Measurements from ENCODE around the gene SLC24A2.

SLC24A2 gene

DNA sequence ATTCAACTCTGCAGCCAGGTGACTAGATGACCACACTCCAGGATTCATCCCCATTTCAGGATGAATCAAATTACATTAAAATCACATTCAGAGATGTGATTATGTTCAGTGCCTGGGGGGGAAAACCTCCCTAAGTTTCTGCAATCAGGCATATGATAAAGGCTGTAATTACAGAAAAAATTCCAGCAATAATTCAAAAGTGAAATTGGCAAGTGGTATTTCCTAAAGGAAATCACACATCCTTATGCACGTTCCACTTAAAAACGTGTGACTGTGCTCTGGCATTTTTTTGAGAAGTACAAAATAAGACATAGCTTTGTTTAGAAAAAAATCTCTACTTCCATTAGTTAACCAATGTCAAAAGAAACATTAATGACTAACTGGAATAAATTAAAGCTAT is 5.3 kb downstream of the SLC24A2 start:
- Mint-ChIP-seq H3K27ac (no peak overlapping the region), H3K36me3 (no peaks in the 10 kb centered on the region), H3K4me1 (no peaks in the 10 kb centered on the region), H3K27me3 (no peaks in the 10 kb centered on the region), H3K4me3 (no peak overlapping the region), H3K9me3 (peaks cover 6% of the 10 kb centered on the region)
- no peak for ATAC-seq

- Mint-ChIP-seq H3K4me1 (no peaks in the 10 kb centered on the region), H3K36me3 (no peaks in the 10 kb centered on the region), H3K4me3 (no peak overlapping the region), H3K27me3 (no peaks in the 10 kb centered on the region), H3K27ac (no peak overlapping the region), H3K9me3 (peaks cover 6% of the 10 kb centered on the region)
- no peak for ATAC-seq
These were observed 6.8 kb downstream of the SLC24A2 start for GRCh38 chr9:19782005-19782404.

- H3K36me3 Mint-ChIP-seq, result no peaks in the 10 kb centered on the region
- no peak for ATAC-seq
- no peak overlapping the region for H3K27ac Mint-ChIP-seq
- H3K27me3 Mint-ChIP-seq, result no peaks in the 10 kb centered on the region
- no peak overlapping the region for H3K4me3 Mint-ChIP-seq
- H3K9me3 Mint-ChIP-seq, result peaks cover 6% of the 10 kb centered on the region
- H3K4me1 Mint-ChIP-seq, result no peaks in the 10 kb centered on the region
These were observed 7.6 kb downstream of the SLC24A2 start for GRCh38 chr9:19781240-19781639.

- H3K27me3 Mint-ChIP-seq, result no peaks in the 10 kb centered on the region
- H3K36me3 Mint-ChIP-seq, result no peaks in the 10 kb centered on the region
- no peaks in the 10 kb centered on the region for H3K4me1 Mint-ChIP-seq
- H3K9me3 Mint-ChIP-seq, result no peaks in the 10 kb centered on the region
- no peak overlapping the region for H3K4me3 Mint-ChIP-seq
- no peak for ATAC-seq
- H3K27ac Mint-ChIP-seq, result no peak overlapping the region
These were observed 17.4 kb downstream of the SLC24A2 start for GRCh38 chr9:19771446-19771845.

- no peak overlapping the region for H3K4me3 Mint-ChIP-seq
- ATAC-seq, result no peak
- no peaks in the 10 kb centered on the region for H3K27me3 Mint-ChIP-seq
- H3K9me3 Mint-ChIP-seq, result peaks cover under 1% of the 10 kb centered on the region
- no peak overlapping the region for H3K27ac Mint-ChIP-seq
- no peaks in the 10 kb centered on the region for H3K36me3 Mint-ChIP-seq
- no peaks in the 10 kb centered on the region for H3K4me1 Mint-ChIP-seq
These were observed 17.9 kb downstream of the SLC24A2 start for GRCh38 chr9:19770973-19771372.

- Mint-ChIP-seq H3K36me3 (no peaks in the 10 kb centered on the region), H3K4me1 (no peaks in the 10 kb centered on the region), H3K4me3 (no peak overlapping the region), H3K9me3 (peaks cover 8% of the 10 kb centered on the region), H3K27ac (no peak overlapping the region), H3K27me3 (no peaks in the 10 kb centered on the region)
- ATAC-seq, result no peak
These were observed 19.6 kb downstream of the SLC24A2 start for GRCh38 chr9:19769213-19769612.

DNA sequence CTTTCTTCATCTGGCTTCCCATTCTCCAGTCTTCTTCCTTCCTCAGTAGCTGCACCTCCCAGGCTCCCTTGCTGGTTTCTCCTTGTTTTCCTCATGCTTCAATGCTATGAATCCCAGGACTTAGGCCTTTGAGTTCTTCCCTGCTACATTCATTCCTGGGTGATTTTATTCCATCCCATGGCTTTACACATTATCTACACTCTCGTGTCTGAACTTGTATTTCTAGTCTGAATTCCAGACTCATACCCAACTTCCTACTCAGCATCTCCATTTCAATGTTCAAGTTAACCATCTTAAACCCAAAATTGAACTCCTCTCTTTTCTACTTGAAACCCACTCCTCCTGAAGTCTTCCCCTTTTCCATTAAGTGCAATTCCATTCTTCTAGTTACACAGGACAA is 20.0 kb downstream of the SLC24A2 start:
- Mint-ChIP-seq H3K27me3 (no peaks in the 10 kb centered on the region), H3K9me3 (peaks cover 8% of the 10 kb centered on the region), H3K4me3 (no peak overlapping the region), H3K4me1 (no peaks in the 10 kb centered on the region), H3K27ac (no peak overlapping the region), H3K36me3 (no peaks in the 10 kb centered on the region)
- ATAC-seq, result no peak

DNA sequence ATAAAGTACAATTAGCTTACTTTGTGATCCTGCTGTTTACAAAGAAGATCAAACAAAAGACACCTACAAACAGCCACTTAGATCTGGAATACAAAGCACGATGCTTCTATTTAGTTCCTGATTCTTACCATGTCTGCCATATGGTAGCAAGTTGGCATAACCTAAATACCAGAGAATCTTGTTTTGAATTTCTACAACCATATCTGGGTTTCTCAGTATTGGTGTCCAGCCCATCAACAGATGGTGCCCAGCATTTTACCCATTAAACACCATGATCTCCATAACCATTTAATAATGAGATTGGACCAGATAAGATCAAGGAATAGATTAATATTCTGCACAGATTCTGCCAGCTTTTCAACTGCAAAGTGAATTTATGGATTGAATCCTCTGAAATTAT is 29.8 kb downstream of the SLC24A2 start:
- Mint-ChIP-seq H3K4me3 (no peak overlapping the region), H3K36me3 (no peaks in the 10 kb centered on the region), H3K27me3 (no peaks in the 10 kb centered on the region), H3K27ac (no peak overlapping the region), H3K4me1 (no peaks in the 10 kb centered on the region), H3K9me3 (peaks cover 2% of the 10 kb centered on the region)
- no peak for ATAC-seq

DNA sequence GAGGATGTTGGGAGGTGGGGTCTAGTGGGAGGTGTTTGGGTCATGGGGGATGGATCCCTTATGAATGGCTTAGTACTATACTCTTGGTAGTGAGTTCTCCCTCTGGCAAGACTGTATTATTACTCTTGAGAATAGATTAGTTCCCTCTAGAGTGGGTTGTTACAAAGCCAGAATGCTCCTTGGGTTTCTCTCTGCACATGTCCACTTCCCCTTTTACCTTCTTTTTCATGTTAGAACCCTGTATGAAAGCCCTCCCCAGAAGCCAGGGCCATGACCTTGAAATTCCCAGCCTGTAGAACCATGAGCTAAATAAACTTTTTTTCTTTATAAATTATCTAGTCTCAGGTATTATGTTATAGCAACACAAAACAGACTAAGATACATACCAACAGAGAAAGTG is 31.1 kb downstream of the SLC24A2 start:
- no peak overlapping the region for H3K27ac Mint-ChIP-seq
- peaks cover under 1% of the 10 kb centered on the region for H3K9me3 Mint-ChIP-seq
- no peaks in the 10 kb centered on the region for H3K27me3 Mint-ChIP-seq
- no peak overlapping the region for H3K4me3 Mint-ChIP-seq
- ATAC-seq, result no peak
- no peaks in the 10 kb centered on the region for H3K4me1 Mint-ChIP-seq
- H3K36me3 Mint-ChIP-seq, result no peaks in the 10 kb centered on the region

GRCh38 chr9:19754921-19755320 is 33.9 kb downstream of the SLC24A2 start:
- ATAC-seq, result no peak
- Mint-ChIP-seq H3K27ac (no peak overlapping the region), H3K4me3 (no peak overlapping the region), H3K9me3 (no peaks in the 10 kb centered on the region), H3K27me3 (no peaks in the 10 kb centered on the region), H3K4me1 (no peaks in the 10 kb centered on the region), H3K36me3 (no peaks in the 10 kb centered on the region)

DNA sequence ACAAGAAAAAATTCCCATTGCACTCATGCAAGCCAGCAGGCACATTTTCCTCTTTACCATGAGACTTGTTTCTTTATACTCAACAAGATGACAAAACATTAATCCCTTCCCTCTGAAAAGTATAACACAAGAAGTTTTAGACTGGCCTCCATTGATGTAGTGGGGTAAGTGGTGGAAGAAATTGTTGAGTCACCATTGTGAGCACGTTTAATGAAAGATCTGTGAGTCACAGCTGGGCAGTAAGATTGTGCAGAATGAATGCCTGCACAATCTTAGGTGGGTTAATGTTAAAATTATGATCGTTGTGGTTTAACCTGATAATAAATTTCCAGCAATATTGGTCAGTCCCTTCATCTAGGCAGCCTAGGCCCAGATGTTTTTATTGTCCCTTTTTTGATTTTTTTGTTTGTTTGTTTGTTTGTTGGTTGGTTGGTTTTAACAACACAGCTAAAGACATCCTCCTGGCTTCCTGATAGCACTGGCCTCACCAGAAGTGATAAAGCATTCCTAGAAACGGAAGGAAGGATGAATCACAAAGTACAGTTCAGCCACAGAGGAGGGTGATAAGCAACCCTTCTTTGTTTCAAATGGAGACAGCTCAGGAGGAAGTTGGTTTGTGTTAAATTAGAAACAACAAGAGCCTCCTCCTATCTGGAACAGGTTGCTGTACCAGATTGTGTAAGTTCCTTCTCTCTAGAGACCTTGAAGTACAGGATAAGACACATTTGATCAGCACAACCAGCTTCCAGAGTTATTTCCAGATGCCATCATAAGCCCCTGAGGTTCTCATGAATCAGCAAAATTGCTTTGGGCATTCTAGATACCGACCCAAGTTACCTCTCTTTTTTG is 40.3 kb downstream of the SLC24A2 start:
- no peak for ATAC-seq
- H3K36me3 Mint-ChIP-seq, result no peaks in the 10 kb centered on the region
- peaks cover 5% of the 10 kb centered on the region for H3K9me3 Mint-ChIP-seq
- H3K27me3 Mint-ChIP-seq, result no peaks in the 10 kb centered on the region
- no peak overlapping the region for H3K27ac Mint-ChIP-seq
- H3K4me1 Mint-ChIP-seq, result no peaks in the 10 kb centered on the region
- H3K4me3 Mint-ChIP-seq, result no peak overlapping the region

GRCh38 chr9:19746223-19746622 is 42.6 kb downstream of the SLC24A2 start:
- H3K4me3 Mint-ChIP-seq, result no peak overlapping the region
- no peak overlapping the region for H3K27ac Mint-ChIP-seq
- H3K36me3 Mint-ChIP-seq, result no peaks in the 10 kb centered on the region
- ATAC-seq, result no peak
- no peaks in the 10 kb centered on the region for H3K27me3 Mint-ChIP-seq
- peaks cover 5% of the 10 kb centered on the region for H3K9me3 Mint-ChIP-seq
- no peaks in the 10 kb centered on the region for H3K4me1 Mint-ChIP-seq

- ATAC-seq, result no peak
- H3K4me1 Mint-ChIP-seq, result no peaks in the 10 kb centered on the region
- H3K36me3 Mint-ChIP-seq, result no peaks in the 10 kb centered on the region
- no peak overlapping the region for H3K4me3 Mint-ChIP-seq
- no peak overlapping the region for H3K27ac Mint-ChIP-seq
- H3K27me3 Mint-ChIP-seq, result no peaks in the 10 kb centered on the region
- peaks cover 2% of the 10 kb centered on the region for H3K9me3 Mint-ChIP-seq
These were observed 47.7 kb downstream of the SLC24A2 start for GRCh38 chr9:19741178-19741577.

Measured in stimulated activated memory B cell treated with anti-CD40 and anti-IgM and Interleukin-4, amounts not matched to agents 10 μg/mL and 1 μg/mL and 100 μg/mL, for 72 hours (primary cell).